Stimulated activated CD8-positive, alpha-beta memory T cell treated with anti-CD3 and anti-CD28 coated beads, Interleukin-4, amount 100 ng/mL, for 24 hours (primary cell): ENCODE measurements around the gene EPAS1.

Experiments
- DNase-seq: peaks from one replicate; pipeline ENCODE4 v3.0.0-alpha.2; 2020; ENCODE audit warnings: low read depth

EPAS1 gene

DNA sequence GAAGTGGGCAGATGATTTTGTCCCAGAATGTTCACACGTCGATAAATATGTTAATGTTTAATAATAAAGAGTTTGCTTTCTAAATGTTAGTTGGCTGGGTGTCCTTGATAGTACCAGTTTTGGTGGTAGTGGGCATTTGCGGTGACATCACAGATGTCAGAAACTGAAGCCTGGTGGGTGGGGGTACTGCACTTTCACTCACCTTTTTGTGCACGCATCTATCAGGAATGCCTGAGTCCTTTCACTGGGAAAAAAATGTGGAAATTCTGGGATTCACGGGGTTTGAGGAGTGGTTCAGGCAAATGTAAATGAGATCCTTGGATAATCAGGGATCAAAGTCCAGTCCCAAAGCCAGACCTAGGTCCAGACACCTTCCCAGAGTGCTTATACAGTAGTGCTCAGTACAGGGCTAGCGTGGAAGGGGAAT, 3.2 kb downstream of the EPAS1 start:
- no peak for DNase-seq

DNA sequence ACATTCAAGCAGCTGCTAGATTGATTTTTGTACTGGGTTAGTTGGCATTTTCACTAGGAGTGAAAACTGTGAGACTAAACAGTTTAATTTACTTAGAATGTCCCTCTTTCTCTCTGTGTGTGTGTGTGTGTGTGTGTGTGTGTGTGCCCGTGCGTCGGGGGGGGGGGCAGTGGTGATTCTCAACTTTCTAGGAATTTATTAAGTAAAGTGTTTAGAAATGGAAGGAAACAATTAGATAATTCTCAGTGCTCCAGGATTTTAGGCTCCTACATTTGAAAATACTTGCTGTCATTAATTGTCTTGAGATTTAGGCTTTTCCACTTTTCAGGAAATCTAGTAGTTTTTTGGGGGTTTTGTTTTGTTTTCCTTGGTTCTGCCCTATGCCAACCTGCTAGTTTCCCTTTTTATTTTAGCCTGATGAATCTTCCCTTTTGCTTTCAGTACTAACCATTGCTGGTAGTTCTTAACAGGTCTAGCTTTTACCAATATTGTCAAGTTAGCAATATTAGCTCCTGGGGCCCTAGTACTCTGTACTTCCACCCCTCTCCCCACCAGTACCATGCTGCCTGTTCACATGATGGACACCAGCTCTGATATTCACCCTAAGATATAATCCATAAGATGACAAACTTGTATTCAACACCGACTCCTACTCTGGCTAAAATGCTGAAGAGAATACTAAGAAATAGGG, 4.9 kb downstream of the EPAS1 start:
- no peak for DNase-seq

- DNase-seq: no peak
Observed at GRCh38 chr2:46303233-46303632, 6.0 kb downstream of the EPAS1 start.

GRCh38 chr2:46303822-46304221, 6.6 kb downstream of the EPAS1 start:
- DNase-seq: no peak

DNA sequence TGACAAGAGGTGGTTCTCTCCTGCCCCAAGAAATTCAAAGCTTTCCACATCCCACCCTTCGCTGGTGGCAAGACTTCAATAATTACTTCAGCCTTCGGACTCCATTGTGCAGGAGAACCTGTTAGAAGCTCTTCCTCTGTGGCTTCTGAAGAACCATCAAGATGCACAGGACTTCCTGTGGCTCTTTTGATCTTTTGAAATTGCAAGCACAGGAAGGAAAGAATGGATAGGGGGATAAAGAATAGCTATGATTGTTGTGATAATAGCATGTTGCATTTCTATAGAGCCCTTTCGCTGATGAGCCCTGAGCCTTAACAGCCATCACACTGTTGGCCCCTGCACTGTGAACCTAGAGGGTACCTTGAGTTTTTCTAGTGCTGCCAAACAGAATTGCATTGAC, 7.4 kb downstream of the EPAS1 start:
- no peak for DNase-seq

GRCh38 chr2:46305187-46305586, 8.0 kb downstream of the EPAS1 start:
- no peak for DNase-seq

DNA sequence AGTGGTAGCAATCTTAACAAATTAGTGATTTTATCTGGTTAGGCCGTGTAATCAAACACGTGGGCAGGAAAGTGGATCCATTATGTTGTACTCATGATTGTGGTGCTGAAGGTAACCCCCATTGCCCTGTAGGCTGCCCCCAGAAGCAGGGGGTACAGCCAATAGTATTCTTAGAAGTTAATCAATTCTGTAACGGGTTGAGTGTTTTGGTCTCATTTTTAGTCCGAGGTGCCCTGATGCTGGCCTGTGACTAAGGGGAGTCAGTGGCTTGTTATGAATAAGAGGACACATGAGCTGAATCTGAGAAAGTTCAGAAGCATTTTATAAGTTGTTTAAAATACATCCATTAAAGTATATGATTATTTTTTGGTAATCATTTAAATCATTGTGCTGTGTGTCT, 8.6 kb downstream of the EPAS1 start:
- no peak for DNase-seq

- no peak for DNase-seq
Observed at GRCh38 chr2:46306330-46306751, 9.1 kb downstream of the EPAS1 start.

GRCh38 chr2:46306988-46307655, 9.9 kb downstream of the EPAS1 start:
- no peak for DNase-seq

GRCh38 chr2:46308081-46308480, 10.9 kb downstream of the EPAS1 start:
- DNase-seq: no peak

DNA sequence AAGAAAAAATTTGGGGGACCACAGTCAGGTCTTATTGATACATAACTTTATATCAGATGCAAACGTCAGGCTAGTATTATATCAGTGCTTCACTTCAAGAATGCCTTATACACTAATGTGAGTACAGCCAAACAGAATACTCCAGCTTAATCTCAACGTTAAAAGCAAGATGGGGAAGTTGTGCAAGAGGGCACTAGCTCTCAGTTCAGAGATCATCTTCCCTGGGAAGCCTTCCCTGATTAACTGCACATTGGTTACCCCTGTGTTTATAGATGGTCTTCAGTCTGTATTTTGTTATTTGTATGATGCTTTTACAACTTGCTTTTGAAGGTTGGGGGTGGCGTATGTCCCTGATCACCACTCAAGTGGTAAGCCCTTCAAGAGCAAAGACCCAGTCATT, 11.4 kb downstream of the EPAS1 start:
- no peak for DNase-seq

DNA sequence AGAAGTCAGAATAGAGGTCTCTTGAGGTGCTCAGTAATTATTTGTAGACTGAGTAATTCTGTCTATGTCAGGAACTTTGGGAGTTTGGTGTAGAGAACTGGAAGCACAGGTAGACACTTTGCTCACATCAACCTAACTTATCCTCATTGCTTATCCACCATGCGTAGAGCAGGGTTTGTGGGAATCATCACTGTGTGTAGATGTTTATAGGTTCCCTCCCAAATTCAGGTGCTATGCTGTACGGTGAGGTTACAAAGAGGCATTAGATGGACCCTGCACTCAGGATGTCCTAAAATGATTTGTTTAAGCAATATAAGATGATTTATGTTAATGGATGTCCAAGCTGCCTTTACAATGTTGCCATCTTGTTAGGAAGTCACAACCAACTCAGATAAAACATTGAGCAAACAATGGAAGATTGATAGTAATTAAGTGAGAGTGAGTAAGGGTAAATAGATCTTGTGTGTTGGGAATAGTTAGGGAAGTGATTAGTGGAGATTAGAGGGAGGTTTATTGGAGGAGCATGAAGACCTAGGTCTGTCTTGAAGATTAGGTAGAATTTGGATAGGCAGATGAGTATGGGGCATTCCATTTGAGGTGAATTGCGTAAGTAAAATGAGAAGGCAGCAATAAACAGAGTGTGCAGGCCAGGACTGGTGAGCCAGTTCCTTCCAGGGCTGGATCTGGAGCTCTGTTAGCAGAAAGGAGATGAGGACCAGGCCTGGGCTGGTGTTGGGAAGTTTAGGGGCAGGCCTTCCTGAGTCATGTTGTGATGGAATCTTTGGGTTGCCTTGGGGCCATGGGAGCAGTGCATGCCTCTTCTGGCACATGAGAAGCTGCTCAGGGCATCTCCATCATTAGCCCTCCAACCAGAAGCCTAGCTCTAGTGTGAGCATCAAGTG, 12.1 kb downstream of the EPAS1 start:
- no peak for DNase-seq

- DNase-seq: no peak
Observed at GRCh38 chr2:46310446-46310845, 13.2 kb downstream of the EPAS1 start.

DNA sequence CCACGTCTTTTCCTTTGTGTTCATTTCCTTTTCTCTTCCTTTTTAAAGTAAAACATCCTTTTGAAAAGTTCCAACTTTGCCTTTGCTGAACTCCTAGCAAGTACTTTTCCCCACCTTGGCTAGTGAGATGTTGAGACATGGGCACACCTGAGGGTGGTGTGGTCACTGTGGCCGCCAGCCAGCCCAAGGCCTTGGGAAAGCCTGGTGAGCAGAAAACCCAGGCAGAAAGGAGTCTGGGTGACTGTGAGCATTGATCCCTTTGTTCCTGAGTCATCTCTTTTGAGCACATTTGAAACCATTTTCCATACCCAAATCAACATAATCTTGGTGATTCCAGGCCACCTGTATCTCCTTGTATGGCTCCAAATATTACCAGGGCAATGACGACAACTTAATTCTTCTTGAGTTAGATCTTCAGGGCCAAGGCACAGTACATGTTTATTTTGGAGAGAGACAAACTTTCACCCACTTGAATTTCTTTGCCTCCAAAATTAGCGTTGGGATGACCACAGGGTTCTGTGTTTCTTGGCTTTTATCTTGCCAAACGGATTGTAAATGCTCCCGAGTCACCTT, 14.5 kb downstream of the EPAS1 start:
- DNase-seq: no peak

DNA sequence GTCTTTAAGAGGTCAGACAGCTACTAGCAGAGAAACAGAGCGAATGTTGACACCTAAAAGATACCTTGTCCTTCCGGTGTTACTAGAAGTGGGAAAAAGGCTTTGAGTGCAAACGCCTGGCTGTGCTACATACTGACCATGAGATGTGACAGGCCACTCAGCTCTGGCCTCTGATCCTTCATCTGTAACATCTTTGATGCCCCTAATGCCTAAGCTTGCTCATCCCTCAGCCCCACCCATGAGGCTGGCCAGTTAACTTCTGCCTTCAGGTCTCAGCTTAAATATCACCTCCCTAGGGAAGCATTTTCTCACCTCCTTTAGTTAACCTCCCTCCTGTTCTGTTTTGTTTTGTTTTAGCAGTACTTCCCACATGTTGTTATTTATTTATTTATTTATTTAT, 15.9 kb downstream of the EPAS1 start:
- no peak for DNase-seq

DNA sequence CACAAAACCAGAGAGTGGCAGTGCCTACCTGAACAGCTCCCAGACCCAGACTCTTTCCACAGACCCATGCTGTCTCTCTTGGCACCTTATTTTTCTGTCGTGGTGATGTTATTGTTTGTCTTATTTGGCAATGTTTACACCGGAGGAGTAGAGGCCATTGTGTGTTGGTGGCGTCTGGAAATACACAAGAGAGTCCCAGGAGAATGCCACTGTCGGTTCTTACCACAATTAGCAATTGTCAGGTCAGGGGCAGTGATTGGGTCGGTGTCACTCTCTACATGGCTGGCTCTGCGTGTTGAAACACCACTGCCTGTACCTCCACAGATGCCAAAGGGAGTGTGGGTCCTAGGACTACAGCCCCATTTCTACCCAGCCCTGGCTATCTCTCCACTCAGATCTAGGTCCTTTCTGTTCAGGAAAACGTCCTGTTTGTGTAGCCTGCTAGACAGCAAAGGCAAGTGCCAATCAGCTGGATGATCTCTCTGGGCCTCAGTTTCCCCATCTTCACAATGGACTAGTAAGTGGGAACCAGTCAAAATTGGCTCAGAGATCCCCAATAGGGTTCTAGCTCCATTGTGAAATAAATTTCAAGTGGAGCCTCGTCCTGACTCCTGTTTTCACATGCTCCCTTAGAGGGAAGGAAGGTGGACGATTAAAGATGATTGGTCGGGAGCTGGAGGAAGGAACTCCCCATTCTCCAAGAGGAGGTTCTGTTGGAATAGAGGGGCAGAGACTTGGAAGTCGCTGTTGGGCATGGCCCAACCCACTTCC, 17.0 kb downstream of the EPAS1 start:
- DNase-seq: no peak

DNA sequence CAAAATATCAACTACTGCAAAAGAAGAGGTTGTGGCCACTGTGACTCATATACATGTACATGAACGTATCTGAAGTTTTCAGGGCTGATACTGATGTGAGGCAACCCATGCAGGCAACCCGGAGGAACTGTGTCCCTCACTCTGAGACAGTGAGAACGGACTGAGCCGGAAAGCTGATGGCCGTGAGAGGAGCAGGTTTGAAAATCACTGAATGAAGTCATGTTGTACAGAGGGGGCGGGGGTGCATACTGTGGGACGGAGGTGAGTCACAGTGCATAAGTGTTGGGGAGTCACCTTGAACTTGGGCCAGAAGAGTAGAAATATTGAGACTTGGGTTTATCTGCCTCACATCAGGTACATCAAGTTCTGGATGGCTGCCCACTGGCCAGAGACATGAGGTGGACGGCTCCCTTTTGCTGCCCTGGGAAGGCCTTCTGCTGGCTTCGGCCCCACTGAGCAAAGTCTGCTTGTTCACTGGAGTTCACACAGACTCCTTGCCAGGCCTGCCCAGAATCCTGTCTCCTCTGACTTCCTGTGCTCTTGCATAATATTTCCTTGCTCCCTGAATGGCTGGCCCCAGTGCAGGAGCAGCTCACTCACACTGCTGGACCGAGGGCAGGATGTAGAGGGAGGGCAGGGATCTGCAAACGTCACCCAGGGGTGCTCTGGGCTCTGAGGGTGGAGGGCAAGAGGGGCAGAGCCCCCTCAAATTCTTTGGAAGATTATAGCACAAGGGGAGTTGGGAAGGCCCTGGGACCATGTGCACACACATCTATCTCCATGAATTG, 18.1 kb downstream of the EPAS1 start:
- DNase-seq: no peak

GRCh38 chr2:46317094-46317486, 19.9 kb downstream of the EPAS1 start:
- DNase-seq: no peak

DNA sequence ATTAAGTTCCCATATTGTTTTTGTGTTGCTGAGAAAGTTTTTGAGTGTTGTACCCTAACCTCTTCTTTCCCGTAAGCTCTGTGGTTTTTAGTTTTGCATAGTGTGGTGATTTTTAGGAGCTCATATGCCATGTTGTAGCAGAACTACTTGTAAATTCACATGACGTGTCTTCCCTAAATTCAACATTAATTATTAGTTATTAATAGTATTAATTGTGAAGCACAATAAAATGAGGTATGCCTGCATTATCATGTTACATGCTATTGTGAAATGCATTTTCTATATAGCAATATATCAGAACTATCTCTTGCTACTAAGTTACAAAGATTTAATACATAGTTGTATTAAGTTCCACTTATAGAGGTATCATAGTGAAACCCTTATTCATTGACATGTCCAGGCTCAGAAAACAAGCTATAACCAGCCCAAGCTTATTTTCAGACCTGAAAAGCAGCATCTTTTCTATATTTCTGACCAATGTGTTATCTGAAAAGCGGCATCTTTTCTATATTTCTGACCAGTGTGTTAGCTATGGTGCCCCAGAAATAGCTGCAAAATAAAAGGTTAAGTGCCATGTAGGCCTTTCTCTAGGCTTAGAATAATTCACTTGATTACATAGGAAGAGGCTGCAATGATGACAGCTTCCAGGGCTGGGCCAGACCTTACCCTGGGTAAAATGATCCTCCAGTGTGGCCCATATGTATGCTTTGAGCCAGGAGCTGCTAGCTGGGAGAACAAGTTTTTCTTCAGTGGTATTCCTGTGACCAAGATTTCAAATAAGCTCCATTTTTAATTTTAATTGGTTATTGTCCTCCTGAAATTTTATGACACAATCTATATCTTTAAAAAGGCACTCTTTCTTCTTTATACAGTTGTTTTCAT, 21.6 kb downstream of the EPAS1 start:
- DNase-seq: no peak

DNA sequence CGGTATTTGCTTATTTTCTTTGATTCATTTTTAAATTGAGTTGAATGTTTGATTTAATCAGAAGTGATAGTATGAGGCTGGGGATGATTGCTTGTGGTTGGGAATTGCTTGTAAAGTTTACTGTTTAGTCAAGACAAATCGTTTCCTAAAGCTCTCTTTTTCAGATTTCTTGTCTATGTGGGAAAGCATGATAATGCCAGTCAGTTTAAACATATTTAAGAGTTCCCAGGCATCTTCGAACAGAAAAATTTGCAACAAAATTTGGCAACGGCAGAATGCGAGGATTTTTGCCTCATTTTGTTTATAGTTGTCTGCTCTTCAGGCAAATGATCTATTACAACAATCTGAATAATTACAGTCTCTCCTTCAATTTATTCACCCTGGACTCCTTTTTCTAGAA, 22.5 kb downstream of the EPAS1 start:
- no peak for DNase-seq
